NCI-H524 treated with DMSO at 0.1 percent for 48 hours (cell line): ENCODE data around the gene PRKG1.
A peak's percentile ranks its signal among the peaks of the same experiment; 100 is the strongest.
"Not testable (repeated sequence)": the region's sequence is repeated elsewhere in the genome, so short reads cannot be mapped to it uniquely, and the experiment has no call there.

Experiments used
- DNase-seq: peaks from one replicate; lab custom pipeline; 2025; lab: John Stamatoyannopoulos, UW

PRKG1 gene

DNA sequence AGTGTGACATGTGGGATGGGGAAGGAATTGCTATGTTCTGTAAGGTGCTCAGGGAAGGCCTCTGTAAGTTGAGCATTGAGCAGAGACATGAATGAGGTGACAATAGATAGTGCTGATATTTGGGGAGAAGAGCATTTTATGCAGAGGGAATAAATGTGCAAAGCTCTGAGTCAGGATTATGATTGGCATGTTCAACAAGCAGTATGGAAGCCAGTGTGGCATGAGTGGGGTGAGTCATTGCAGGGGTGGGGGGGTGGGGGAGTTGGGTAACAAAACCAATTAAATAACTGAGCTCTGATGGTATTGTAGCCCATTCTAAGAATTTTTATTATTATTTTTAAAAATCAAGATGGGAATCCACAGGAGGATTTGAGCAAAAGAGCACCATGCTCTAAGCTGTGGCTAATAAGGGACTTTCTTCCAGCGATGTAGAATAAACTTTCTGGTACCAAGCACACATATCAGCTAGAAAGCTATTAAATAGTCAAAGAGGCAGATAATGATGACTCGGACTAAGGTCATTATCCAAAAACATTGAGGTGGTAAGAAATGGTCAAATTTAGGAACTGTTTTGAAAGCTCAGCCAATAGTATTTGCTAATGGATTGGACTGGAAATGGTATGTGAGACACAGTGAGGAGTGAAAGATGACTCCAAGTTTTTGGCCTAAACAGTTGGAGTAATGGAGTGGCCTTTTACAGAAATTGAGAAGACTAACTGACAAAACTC, 96.4 kb downstream of the PRKG1 start:
- no peak for DNase-seq

GRCh38 chr10:51171946-51172345, 97.7 kb downstream of the PRKG1 start:
- no peak for DNase-seq

- no peak for DNase-seq
These were observed 102.8 kb downstream of the PRKG1 start for GRCh38 chr10:51176976-51177695.

DNA sequence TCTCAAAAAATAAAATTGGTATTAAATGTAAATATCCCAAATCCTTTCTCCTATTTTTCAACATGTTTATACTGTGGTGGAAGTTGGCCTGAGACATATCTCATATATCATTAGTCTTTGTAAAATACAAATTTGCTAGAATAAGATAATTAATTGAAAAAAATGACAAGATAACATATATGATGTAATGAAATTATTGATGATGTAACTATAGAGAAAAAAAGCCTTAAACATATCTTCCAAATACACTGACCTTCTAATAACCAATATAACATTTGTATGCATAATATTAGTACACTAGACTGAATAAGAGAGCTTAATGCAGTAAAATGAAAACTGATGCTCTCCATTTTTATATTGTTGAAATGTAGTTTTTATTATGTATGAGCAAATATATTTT, 104.3 kb downstream of the PRKG1 start:
- DNase-seq, result no peak

DNA sequence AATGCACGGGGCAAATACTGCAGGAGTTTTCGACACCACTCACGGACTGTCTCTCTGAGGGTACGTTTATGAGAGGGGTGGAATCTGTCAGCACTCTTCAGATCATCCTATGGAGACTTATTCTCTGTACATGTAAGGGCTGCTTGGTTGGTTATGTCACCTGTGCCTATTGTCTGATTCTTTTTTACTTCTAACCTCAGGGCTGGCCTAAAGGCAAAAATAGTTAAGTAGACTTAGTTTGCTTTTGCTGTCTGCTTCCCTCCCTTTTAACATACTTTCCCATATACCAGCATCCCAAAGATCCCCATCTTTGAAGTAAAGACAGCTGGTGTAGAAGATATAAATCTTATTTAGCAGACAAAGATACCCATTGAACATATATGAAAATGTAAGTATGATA, 105.9 kb downstream of the PRKG1 start:
- DNase-seq, result no peak

GRCh38 chr10:51183783-51184182, 109.5 kb downstream of the PRKG1 start:
- DNase-seq, result no peak

- DNase-seq, result no peak
These were observed 112.1 kb downstream of the PRKG1 start for GRCh38 chr10:51186361-51186760.

- no peak for DNase-seq
These were observed 113.7 kb downstream of the PRKG1 start for GRCh38 chr10:51188008-51188407.

- no peak for DNase-seq
These were observed 114.6 kb downstream of the PRKG1 start for GRCh38 chr10:51188866-51189265.

- DNase-seq, result no peak
These were observed 122.4 kb downstream of the PRKG1 start for GRCh38 chr10:51196508-51197175.

GRCh38 chr10:51198170-51198569, 123.9 kb downstream of the PRKG1 start:
- no peak for DNase-seq

- no peak for DNase-seq
These were observed 127.7 kb downstream of the PRKG1 start for GRCh38 chr10:51201947-51202346.

DNA sequence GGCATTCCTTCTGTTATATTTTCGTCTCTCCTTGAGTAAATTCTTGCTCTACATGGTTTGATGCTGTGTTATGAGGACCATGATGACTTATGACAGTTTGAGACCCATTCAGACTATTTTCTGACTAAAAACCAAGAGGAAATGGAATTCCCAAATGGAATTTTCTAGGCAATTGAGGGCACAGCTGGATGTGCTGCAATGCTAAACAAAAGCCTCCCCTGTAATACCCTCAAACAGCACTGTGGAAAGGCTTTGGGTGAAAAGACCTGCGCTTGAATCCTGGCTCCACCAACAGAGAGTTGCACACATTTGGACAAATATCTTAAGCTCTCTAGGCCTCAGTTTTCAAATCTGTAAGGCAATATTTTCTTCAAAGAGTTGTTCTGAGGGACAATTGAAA, 129.1 kb downstream of the PRKG1 start:
- no peak for DNase-seq

DNA sequence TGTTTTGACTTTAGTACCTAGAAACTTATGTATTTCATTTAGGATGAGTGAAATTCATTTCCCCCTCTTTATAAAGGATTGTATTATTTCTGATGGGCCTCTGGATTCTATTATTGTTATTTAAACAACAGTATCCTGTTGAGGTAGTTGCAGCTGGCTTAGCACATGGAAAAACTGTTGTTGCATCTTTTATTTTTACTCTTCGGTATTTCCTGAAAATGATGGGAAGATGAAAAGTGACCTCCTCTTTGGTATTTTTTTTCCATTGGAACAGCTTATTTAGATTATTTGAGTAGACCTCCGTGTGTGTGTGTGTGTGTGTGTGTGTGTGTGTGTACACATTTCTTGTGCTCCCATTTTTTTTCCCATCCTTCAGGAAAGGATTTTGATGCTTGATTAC, 129.8 kb downstream of the PRKG1 start:
- DNase-seq, result no peak

- DNase-seq, result no peak
These were observed 130.4 kb downstream of the PRKG1 start for GRCh38 chr10:51204701-51205100.

DNA sequence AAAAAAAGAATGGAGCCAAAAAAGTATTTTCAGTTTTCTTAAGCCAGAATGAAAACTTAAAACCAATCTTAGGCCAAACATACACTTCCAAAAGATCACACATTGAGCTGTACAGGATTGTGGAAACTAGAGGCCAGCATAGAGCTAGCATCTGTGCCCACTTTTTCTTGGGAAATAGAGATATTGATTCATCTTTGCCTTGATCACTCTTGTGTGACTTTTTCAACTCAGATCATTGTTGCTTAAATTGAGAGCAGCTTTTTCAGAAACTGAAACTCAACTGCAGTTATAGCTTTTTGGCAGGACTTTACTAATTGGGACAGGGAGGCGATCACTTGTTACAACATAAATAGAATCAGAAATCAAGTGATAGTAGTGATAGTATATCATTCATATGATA, 132.2 kb downstream of the PRKG1 start:
- DNase-seq, result no peak

DNA sequence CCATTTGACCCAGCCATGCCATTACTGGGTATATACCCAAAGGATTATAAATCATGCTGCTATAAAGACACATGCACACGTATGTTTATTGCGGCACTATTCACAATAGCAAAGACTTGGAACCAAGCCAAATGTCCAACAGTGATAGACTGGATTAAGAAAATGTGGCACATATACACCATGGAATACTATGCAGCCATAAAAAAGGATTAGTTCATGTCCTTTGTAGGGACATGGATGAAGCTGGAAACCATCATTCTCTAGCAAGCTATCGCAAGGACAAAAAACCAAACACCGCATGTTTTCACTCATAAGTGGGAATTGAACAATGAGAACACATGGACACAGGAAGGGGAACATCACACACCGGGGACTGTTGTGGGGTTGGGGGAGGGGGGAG, 138.7 kb downstream of the PRKG1 start:
- DNase-seq, result not testable (repeated sequence)

DNA sequence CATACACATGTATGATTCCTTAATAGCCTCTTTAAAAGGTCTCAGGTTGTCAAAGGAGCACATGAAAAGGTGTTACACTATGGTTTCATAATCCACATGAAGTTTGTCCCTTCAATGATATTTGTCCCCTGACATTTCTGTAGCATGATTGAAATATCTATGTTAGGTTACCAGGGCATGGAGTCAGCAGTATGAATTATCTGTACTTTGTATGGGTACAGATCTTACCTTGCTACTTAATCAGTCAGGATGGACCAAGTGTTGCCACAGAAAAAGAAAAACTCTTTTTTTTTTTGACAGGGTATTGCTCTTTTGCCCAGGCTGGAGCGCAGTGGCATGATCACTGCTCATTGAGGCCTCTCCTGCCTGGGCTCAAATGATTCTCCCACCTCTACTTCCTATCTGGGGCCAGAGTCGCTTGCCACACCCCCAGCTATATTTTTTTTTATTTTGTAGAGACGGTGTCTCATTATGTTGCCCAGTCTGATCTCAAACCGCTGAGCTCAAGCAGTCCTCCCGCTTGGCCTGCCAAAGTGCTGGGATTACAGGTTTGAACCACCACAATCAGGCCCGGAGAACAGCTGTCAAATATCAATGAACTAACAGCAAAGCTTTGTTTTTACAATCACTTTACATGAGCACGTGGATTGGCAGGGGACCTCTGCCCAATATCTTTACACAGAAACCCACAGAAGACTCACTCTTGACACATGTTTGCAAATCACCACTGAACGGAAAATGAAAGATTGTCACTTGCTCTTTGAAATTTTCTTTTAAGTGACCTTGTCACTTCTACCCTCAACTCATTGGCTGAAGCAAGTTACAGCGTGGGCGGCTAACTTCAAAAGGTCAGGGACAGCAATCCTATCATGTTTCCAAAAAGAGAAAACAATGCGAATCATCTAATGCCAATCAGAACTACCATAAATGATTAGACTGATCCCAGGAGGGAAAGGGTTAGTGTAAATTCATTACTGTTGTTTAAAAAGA, 140.2 kb downstream of the PRKG1 start:
- DNase-seq, result no peak

DNA sequence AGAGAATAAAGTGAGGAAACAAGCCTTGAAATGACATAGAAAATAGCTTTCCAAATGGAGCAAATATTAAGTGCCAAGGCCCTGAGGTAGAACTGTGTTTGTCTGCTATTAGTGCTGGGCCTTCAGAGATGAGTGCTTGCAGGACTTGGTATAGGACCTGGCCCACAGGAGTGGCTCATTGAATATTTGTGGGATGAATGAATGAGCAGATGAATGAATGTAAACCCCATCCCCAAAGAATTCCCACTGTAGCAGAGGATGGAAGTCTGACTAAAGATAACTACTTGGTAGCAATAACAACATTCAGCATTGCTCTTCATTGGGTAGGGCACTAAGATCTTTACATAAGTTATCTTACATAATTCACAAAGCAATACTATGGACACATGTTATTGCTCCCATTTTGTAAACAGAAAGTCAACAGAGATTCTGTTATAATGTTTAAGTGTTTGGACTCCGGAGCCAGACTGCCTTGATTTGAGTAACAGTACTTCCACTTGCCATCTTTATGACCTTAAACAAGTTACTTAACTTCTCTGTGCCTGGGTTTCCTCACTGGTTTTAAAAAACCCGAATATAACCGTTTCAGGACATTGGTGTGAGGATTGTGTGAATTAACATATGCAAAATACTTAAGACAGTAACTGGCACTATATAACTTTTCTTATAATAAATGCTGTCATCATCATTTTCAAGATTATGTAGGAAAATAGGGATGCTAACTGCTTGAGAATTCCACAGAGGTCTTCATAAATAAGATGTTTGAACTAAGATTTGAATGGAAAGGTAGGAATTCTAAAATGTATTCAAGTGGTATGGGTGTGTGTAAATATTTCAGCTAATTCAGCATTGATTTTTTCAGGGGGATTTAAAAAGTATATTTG, 141.9 kb downstream of the PRKG1 start:
- DNase-seq, result no peak

- no peak for DNase-seq
These were observed 143.2 kb downstream of the PRKG1 start for GRCh38 chr10:51217505-51217904.

- DNase-seq, result peak; percentile 5
These were observed 150.4 kb downstream of the PRKG1 start for GRCh38 chr10:51224671-51225161.
